Cerebellar nuclear complex (tissue), 1 donor: Measurements from ENCODE around the gene MUS81.
"Not testable (repeated sequence)": the region's sequence is repeated elsewhere in the genome, so short reads cannot be mapped to it uniquely, and the experiment has no call there.

ENCODE experiments used
- DNase-seq, 2 experiments: peaks; one replicate each; lab custom pipeline; 2025; lab: John Stamatoyannopoulos, UW

MUS81 gene

DNA sequence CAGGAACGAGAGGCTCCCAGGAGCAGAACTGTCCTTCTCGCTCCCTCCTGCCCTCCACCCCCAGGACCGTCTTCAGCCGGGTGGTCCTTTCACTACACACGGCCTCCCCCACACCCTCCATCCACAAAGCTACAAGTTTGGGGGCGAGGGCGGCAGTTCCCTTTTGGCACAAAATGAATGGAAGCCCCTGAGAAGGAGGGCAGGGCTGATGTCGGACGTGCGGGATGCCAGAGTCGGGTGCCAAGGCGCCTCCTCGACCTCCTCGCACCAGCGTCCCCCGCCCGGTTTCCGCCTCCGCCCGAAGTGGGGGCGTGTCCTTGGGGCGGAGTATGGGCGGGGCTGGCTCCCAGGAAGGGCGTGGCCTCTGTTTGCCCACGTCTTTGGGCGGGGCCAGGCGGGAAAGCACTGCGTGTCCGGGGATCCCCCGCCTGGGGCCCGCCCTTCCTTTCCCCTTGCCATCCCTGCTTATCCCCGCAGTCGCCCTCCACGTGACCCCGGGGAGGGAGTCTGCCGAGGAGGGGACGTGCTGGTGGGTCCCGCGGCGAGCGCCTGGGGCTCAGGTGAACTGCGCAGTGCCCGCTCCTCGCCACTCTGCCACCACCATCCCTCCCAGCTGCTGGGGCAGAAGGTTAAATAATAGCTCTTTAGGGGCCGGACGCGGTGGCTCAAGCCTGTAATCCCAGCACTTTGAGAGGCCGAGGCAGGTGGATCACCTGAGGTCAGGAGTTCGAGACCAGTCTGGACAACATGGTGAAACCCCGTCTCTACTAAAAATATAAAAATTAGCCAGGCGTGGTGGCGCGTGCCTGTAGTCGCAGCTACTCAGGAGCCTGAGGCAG is 13.3 kb downstream of the MUS81 start:
- DNase-seq: peak; percentile 58 to 89

DNA sequence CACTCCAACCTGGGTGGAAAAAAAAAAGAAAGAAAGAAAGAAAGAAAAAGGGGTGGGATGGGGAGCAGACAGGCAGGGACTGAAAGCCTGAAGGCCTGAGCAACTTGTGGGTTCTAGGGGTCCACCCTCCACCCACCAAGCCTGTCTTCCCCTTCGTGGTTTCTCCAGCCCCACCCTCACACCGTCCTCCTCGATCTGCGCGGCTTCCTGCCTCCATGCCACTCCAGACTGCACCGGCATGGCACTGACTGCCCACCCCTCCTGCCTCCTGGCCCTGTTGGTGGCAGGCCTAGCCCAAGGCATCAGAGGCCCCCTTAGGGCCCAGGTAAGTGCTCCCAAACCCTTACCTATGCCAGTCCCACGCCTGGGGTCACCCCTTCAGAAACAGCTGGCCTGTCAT is 19.4 kb downstream of the MUS81 start, which contains the start of gene CTSW:
Gene CTSW (plus strand): TSS at position 221 of the 400 bp plus-strand sequence. CDS start 18 bp downstream, at position 239.
- DNase-seq: no peak

DNA sequence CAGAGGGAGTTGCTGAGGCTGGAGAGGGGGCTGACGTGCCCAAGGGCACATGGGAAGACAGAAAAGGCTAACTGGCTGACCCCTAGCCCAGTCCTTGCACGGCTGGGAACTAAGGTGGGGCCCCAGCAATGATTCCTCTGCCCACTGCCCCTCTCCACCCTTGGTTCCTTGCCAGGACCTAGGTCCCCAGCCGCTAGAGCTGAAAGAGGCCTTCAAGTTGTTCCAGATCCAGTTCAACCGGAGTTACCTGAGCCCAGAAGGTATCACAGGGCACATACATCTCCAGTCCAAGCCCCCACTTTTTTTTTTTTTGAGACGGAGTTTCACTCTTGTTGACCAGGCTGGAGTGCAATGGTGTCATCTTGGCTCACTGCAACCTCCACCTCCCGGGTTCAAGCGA is 19.8 kb downstream of the MUS81 start:
- no peak for DNase-seq

DNA sequence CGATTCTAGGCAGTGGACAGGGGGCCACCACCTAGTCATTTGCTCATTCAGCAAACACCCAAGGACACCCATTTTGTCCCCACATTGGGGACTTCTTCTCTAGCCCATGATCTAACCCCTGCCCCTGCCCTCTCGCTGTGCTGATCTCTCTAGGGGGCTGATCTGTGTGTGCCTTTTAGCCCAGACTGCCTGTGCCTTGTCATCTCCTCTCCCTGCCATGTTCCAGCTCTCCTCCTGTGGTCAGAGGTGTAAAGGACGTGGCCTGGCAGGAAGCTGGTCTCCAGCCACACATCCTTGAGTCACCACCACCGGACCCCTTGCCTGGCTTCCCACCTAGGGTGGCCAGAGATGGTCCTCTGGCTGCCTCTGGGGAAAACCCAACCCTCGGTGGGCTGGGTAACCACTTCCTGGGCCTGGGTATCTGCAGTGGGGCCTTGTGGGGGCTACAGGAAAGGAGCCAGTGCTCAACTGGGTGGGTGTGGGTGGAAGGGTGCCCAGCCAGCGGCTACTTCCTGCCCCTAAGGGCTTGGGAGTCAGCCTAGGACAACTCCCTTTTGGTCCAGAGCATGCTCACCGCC is 20.7 kb downstream of the MUS81 start:
- no peak for DNase-seq

DNA sequence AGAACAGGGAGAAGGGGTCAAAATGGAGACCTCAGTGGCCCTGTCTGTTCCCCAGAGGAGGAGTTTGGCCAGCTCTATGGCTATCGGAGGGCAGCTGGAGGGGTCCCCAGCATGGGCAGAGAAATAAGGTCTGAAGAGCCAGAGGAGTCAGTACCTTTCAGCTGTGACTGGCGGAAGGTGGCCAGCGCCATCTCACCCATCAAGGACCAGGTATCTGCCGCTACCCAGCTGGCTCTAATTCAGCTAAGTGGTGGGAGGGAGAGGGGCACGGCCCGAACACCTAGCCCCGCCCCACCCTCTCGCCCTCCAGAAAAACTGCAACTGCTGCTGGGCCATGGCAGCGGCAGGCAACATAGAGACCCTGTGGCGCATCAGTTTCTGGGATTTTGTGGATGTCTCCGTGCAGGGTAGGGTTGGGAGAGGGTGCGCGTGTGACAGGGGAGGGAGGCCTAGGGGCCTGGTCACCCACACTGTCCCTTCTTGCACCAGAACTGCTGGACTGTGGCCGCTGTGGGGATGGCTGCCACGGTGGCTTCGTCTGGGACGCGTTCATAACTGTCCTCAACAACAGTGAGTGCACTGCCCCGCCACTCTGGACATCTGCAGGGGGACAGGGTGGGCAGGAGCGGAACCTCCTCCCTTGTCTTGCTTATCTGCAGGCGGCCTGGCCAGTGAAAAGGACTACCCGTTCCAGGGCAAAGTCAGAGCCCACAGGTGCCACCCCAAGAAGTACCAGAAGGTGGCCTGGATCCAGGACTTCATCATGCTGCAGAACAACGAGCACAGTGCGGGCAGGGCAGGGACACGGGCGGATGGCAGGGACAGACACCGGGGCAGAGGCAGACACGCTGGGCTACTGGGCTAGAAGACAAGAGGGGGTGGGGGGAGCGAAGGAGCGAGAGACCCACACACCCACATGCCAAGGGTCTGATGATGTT is 22.2 kb downstream of the MUS81 start:
- DNase-seq: no peak

DNA sequence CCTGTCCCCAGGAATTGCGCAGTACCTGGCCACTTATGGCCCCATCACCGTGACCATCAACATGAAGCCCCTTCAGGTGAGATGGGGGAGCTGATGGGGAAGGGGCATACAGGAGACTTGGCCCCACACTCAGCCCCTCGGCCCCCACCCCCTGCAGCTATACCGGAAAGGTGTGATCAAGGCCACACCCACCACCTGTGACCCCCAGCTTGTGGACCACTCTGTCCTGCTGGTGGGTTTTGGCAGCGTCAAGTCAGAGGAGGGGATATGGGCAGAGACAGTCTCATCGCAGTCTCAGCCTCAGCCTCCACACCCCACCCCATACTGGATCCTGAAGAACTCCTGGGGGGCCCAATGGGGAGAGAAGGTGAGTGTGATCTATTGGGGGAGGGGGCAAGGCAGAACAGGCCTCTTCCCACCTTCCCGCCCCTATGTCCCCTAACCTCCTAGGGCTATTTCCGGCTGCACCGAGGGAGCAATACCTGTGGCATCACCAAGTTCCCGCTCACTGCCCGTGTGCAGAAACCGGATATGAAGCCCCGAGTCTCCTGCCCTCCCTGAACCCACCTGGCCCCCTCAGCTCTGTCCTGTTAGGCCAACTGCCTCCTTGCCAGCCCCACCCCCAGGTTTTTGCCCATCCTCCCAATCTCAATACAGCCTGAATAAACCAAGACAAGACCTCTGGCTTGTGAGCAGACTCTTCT is 23.0 kb downstream of the MUS81 start:
- no peak for DNase-seq

DNA sequence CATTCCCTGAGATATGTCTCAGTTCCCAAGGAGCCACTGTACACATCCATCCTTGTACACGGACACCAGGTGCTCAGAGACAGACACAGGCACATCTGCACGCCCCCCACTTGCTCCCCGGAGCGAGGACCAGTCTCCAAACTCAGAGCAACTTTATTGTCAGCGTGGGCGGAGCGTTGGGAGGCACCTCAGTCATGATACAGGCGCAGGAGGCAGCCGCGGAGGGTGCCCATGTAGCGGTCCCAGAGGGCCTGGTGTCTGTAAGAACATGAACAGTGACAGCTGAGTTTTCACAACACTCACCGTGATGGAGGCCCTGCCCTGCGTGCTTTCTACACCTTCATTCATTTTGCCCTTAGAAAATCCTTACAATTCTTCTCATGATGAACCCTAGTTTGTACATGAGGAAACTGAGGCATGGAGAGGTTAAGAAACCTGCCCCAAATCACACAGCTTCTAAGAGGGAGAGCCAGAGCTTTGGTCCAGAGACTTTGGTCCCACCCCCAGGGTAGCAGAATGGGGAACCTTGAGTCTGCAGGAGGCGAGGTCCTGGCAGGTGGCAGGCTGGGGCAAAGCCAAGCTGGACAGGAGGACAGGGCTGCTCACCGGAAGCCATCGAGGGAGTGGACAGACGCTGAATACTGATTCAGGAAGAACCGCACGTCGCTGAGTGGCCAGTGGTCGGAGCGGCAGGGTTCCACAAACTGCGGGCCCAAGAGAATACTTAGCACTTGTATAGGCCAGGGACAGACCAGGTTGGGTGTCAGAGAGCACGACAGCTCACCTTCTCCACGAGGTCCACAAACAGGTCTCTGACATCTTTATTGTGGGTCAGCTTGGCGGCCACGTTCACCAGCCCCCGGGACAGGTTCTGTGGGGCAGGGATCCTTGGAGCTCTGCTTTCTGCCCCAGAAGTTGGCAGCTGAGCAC is 23.8 kb downstream of the MUS81 start:
- no peak for DNase-seq

DNA sequence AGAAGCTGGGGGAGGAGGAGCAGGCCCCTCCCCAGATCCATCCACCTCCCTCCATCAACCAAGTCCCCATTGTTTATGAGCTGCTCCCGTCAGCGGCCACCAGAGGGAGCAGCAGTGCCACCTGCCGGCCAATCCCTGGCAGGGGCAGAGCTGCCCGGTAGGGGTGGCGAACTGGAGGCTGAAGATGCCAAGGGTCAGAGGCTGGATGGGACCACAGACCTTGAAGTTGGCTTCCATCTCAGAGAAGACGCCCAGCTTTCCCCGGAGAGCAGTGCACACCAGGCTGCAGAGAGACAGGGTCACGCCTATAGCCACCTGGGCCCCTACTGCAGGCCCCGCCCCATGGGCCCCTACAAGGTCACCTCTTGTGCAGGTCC is 24.5 kb downstream of the MUS81 start:
- DNase-seq: peak in 1 of 2 experiments; percentile 53

DNA sequence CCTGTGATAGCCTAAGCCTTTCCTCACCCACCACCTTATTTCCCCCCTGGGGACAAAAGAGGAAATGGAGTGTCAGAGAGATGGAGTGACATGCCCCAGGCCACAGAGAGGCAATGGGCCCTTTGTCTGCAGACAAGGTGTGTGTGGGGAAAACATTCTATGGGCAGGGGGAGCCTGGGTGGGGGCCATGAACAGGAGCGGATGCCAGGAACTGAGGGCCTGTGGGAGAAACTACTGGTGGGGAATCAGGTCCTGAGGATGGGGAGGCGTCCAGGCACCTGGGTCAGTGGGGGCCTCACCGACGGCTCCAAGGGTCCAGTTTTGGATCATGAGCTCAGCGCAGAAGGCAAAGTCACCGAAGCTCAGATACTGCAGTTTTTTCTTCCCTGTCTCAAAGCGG is 25.0 kb downstream of the MUS81 start:
- no peak for DNase-seq

DNA sequence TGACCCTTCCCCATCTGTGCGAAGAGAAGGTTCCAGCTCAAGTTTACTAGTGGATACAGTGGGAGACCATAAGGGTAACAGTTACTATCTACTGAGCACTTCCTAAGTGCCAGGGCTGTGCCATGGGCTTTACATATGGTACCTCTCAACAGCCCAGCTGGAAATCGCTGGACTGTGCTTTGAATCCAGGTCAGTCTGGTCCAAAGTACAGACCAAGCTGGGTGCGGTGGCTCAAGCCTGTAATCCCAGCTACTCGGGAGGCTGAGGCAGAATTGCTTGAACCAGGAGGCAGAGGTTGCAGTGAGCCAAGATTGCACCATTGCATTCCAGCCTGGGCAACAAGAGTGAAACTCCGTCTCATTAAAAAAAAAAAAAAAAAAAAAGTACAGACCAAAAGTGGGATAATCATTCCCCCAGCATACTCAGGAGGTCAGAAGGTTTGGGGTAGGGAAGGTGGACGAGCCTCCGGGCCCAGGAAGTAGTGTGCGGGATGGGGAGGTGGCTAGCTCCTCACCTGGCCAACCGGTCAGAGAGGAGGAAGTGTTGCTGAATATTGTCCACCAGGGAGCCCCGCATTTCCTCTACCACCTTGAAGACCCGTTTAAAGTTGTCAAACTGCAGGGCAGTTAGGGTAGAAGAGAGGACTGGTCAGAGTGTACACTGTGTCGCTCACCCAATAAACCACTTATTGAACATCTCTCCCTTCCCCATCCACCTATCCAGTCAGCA is 25.7 kb downstream of the MUS81 start:
- no peak for DNase-seq

DNA sequence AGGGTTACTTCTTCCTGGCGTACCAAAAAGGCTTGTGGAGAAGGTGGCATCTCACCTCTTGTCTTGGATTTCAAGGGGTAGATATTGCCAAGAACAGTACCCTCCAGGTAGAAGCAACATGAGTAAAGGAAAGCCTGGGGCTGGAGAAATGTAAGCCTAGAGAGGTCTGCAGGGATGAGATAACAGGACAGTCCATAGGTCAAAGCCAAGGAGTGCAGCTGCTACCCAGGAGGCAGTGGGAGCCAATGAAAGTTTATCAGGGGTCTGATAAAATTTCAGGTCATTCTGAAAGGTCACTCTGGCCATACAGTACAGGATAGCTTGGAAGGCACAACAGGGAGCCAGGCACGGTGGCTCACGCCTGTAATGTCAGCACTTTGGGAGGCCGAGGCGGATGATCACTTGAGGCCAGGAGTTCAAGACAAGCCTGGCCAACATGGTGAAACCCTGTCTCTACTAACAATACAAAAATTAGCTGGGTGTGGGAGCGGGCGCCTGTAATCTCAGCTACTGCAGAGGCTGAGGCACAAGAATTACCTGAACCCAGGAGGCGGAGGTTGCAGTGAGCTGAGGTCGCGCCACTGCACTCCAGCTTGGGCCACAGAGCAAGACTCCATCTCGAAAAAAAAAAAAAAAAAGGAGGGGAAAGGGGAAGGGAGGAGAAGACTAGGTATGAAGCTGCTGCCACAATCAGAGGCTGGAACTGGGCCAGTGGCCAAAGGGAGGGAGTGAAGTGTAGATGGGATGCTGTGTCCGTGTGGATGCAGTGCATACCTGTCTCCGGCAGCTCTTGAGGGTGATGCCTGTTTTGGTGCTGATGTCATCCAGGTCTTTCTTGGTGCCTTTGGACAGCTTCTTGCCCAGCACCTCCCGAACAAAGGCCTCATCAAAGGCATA is 26.8 kb downstream of the MUS81 start:
- DNase-seq: no peak

DNA sequence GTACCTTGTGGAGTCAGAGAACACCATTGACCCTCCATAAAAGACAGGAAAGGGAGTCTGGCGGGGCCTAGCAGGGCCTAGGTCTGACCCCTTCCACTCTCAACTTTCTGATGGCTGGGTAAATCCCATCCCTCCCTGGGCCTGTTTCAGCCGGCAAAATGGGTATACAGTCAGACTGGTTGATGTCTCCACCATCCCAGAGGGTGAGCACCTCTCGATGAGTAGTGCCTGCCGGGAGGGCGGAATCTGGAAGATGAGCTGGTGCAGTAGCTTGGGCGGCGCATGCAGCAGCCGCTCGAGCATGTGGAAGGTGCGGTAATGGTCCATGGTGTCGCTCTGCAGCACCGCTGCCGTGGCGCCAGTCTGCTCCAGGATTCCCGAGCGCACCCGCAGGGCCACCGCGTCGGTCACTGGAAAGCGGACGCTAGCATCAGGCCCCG is 27.5 kb downstream of the MUS81 start:
- no peak for DNase-seq

DNA sequence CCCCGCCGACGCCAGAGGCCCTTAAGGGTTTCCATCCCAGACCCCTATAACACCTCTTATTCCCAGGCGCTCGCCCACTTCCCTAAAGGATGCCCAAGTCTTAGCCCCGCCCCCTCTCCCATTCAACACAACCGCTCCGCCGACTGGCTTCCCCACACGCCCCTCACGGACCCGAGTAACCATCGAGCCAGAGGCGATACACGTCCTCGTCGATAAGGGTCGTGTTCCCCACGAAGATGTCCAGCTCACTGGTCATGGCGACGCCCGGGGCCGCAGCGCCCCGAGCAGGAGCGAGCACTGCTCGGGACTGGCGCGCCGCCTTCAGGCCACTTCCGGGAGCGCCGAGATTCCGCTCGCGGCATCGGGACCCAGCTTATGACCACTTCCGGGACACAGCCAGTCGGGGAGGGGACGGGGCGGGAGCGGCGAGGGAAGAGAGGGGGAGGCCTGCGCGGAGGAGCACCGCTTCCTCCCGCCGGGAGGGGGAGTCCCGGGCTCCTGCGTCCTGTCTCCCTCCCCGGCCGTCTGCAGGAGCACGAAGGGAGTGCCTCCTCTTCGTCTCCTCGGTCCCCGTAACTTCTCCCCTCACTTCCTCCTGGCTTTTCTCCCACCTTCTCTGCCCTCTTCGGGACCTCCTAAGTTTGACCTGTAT is 28.1 kb downstream of the MUS81 start, which contains the start of gene FIBP:
Gene FIBP (minus strand): TSS at position 309 of the 652 bp plus-strand sequence. CDS start 53 bp downstream, at position 256.
- peak; percentile 62 to 78 for DNase-seq

DNA sequence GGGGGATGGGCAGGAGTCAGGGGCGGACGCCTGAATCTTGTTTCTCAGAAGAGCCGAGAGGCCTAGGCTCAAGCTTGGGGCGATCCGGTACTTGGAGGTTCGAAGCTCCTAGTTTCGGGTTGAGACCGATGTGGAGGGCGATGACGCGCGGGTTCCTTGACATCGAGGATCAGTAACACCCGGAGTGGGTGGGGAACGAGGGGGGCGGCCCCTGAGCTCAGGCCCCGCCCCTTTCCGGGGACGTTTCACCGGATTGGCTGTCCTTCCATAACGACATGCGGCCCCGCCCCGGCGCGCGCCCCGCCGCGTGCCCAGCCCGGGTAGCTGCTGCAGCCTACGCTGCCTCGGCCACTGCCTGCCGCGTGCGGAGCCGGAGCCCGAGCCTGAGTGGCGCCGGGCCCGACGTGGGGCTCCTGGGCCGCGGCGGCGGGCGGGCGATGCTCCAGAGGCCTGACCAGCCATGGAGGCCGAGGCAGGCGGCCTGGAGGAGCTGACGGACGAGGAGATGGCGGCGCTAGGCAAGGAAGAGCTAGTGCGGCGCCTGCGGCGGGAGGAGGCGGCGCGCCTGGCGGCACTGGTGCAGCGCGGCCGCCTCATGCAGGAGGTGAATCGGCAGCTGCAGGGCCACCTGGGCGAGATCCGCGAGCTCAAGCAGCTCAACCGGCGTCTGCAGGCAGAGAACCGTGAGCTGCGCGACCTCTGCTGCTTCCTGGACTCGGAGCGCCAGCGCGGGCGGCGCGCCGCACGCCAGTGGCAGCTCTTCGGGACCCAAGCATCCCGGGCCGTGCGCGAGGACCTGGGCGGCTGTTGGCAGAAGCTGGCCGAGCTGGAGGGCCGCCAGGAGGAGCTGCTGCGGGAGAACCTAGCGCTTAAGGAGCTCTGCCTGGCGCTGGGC is 30.3 kb downstream of the MUS81 start, which contains the start of gene CCDC85B:
Gene CCDC85B (plus strand): TSS at position 350 of the 895 bp plus-strand sequence. CDS start 111 bp downstream, at position 461.
- peak; percentile 66 to 93 for DNase-seq

DNA sequence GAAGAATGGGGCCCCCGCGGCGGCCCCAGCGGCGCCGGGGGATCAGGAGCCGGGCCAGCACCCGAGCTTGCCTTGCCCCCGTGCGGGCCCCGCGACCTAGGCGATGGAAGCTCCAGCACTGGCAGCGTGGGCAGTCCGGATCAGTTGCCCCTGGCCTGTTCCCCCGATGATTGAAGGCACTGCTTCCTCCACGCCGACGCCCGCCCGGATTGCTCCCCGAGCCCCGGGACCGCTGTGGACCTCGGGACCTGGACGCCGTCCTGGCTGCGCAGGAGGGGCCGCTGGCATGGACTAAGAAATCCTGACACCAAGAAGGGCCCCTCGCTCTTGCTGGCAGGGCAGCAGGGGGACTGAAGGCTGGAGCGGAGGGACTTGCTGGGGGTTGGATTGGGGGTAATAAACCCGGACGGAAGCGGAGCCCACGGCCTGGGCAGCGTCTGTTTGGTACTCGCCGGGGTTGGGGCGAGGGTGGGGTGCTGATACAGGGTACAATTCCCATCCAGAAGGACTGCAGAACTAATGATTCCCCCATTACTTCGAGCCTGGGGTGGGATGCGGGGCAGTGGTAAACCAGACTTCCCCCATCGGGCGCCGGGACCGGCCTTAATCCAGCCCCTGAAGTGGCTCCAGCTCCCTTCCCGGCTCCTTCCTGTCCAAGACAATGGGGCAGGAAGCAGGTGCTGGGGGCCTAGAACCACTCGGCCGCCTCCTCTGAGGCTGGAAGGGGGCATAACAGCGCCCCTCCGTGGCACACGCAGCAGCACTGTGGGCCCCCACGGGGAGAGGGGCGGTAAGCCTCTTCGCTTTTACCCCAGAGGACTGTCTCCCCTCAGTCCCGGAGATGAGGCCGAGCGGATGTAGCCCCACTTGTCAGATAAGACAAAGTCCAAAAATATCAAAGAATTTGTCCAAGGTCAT is 31.2 kb downstream of the MUS81 start:
- DNase-seq: no peak

DNA sequence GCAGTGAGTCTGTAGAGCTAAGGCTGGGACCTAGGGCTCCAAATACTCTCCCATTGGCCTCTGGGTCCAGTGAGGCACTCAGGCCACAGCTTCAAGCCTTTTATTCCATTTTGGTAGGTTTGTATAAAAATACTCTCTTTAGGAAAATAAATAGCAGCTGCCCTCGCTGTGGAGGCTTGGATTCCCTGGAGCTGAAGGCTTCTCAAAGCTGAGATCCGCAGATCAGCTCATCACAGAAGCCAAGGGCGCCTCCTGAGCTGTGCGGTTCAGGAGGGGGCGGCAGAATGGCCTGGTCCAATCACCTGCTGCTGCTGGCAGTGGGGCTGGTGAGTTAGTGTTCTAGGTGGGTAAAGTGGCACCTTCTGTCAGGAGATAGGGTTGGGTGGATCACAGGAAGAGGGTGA is 31.9 kb downstream of the MUS81 start:
- not testable (repeated sequence) for DNase-seq
